ENCODE results near the gene SGTB. TPM values are rescaled to one million over a fixed set of nuclear protein-coding genes. Genes with fewer than 3 reads are reported as not detected.

The SGTB gene
- total RNA-seq, 1 experiment from 2014 or later = 19.1 TPM

- no peaks in the 10 kb centered on the region for H3K4me1 ChIP-seq (ENCODE audit: insufficient read depth, low read length, poor library complexity, severe bottlenecking)
- no peaks in the 10 kb centered on the region for H3K9me3 ChIP-seq (ENCODE audit: low read depth, low read length, poor library complexity, severe bottlenecking)
- no peak overlapping the region for H3K27ac ChIP-seq (ENCODE audit: low read depth, low read length, poor library complexity, severe bottlenecking)
- H3K27me3 ChIP-seq (replicated peaks; ENCODE audit: insufficient read depth, low read depth, low read length, poor library complexity) = no peaks in the 10 kb centered on the region
- BruUV-seq (replicated peaks) = no TSS peak
- ChIA-PET CTCF (no interaction called here), POLR2A (ENCODE audit: low non-redundant PET) (no interaction called here)
- no peaks in the 10 kb centered on the region for H3K36me3 ChIP-seq (ENCODE audit: insufficient read depth, low read length, poor library complexity, severe bottlenecking)
- intact Hi-C loops (cut with micrococcal nuclease; ENCODE audit: unreplicated experiment) = no loop called here
- no peak overlapping the region for H3K4me3 ChIP-seq (ENCODE audit: low read depth, low read length, poor library complexity, severe bottlenecking)
- no peak for DNase-seq (ENCODE audit: low spot score)
- no peak for TF ChIP-seq EZH2 (IDR thresholded peaks at IDR 0.05; ENCODE audit: borderline replicate concordance, low read depth, low read length, poor library complexity, severe bottlenecking)
- no peak for TF ChIP-seq CTCF (conservative IDR thresholded peaks at IDR 0.05; ENCODE audit: low read depth, low read length)
These were observed 9.0 kb upstream of the SGTB start for GRCh38 chr5:65730910-65731309.

GRCh38 chr5:65728218-65728617, 6.3 kb upstream of the SGTB start:
- POLR2A ChIA-PET (ENCODE audit: low non-redundant PET) = no interaction called here
- no peak for DNase-seq (ENCODE audit: low spot score)
- Histone ChIP-seq H3K36me3 (ENCODE audit: insufficient read depth, low read length, poor library complexity, severe bottlenecking) (no peaks in the 10 kb centered on the region), H3K9me3 (ENCODE audit: low read depth, low read length, poor library complexity, severe bottlenecking) (no peaks in the 10 kb centered on the region), H3K27ac (ENCODE audit: low read depth, low read length, poor library complexity, severe bottlenecking) (no peak overlapping the region), H3K4me1 (ENCODE audit: insufficient read depth, low read length, poor library complexity, severe bottlenecking) (peaks cover 9% of the 10 kb centered on the region), H3K27me3 (replicated peaks; ENCODE audit: insufficient read depth, low read depth, low read length, poor library complexity) (no peaks in the 10 kb centered on the region), H3K4me3 (ENCODE audit: low read depth, low read length, poor library complexity, severe bottlenecking) (no peak overlapping the region)
- CTCF ChIA-PET = no interaction called here
- no TSS peak for BruUV-seq (replicated peaks)
- no peak for TF ChIP-seq CTCF (conservative IDR thresholded peaks at IDR 0.05; ENCODE audit: low read depth, low read length)
- TF ChIP-seq EZH2 (IDR thresholded peaks at IDR 0.05; ENCODE audit: borderline replicate concordance, low read depth, low read length, poor library complexity, severe bottlenecking) = no peak
- intact Hi-C loops (cut with micrococcal nuclease; ENCODE audit: unreplicated experiment) = loop anchor here (10.0 kb wide), 1 partner anchor 417 kb away; the partner anchor contains the start of gene SREK1

GRCh38 chr5:65727491-65728156, 5.7 kb upstream of the SGTB start:
- Histone ChIP-seq H3K27me3 (replicated peaks; ENCODE audit: insufficient read depth, low read depth, low read length, poor library complexity) (no peaks in the 10 kb centered on the region), H3K27ac (ENCODE audit: low read depth, low read length, poor library complexity, severe bottlenecking) (no peak overlapping the region), H3K9me3 (ENCODE audit: low read depth, low read length, poor library complexity, severe bottlenecking) (no peaks in the 10 kb centered on the region), H3K36me3 (ENCODE audit: insufficient read depth, low read length, poor library complexity, severe bottlenecking) (no peaks in the 10 kb centered on the region), H3K4me1 (ENCODE audit: insufficient read depth, low read length, poor library complexity, severe bottlenecking) (peaks cover 9% of the 10 kb centered on the region), H3K4me3 (ENCODE audit: low read depth, low read length, poor library complexity, severe bottlenecking) (no peak overlapping the region)
- no peak for DNase-seq (ENCODE audit: low spot score)
- ChIA-PET POLR2A (ENCODE audit: low non-redundant PET) (no interaction called here), CTCF (no interaction called here)
- no TSS peak for BruUV-seq (replicated peaks)
- TF ChIP-seq EZH2 (IDR thresholded peaks at IDR 0.05; ENCODE audit: borderline replicate concordance, low read depth, low read length, poor library complexity, severe bottlenecking) (no peak), CTCF (conservative IDR thresholded peaks at IDR 0.05; ENCODE audit: low read depth, low read length) (no peak)
- intact Hi-C loops (cut with micrococcal nuclease; ENCODE audit: unreplicated experiment) = loop anchor here (10.0 kb wide), 1 partner anchor 417 kb away; the partner anchor contains the start of gene SREK1
